A549 (cell line): ENCODE results near the gene RCCD1. TPM values are rescaled to one million over a fixed set of nuclear protein-coding genes. Genes with fewer than 3 reads are reported as not detected.

ENCODE experiments used
- ATAC-seq, 2 experiments: fragments of 200-7000 bp in 1 of 2; fragments of >200 bp in 1 of 2; cut with Nextera tagmentation in 1 of 2; cut with Tn5 transposase in 1 of 2; 3 replicates each; pipeline versions ENCODE4 v1.8.0 to v1.9.1; 2018 to 2020; ENCODE audit warnings: mild to moderate bottlenecking in 1 of 2, moderate library complexity in 1 of 2
- CTCF ChIA-PET: fragments of 300-600 bp; sonication (Branson Sonifier 250); formaldehyde crosslinking; extraction: SDS; loops from one replicate; lab custom pipeline; 2021; ENCODE audit warnings: antibody characterized with exemption, inconsistent platforms; lab: Yijun Ruan, JAX
- POLR2A ChIA-PET: fragments of 350-600 bp; formaldehyde crosslinking; extraction: SDS; loops from one replicate; lab custom pipeline; 2021; ENCODE audit warnings: antibody characterized with exemption, inconsistent platforms; lab: Yijun Ruan, JAX
- DNase-seq, 2 experiments: peaks; one replicate each; pipeline versions ENCODE4 v3.0.0 to v3.0.0-alpha.2; 2011 to 2016; ENCODE audit warnings: low read depth in 1 of 2, low spot score in 1 of 2
- FAIRE-seq: peaks from 2 replicates; lab custom pipeline; 2011; peaks lifted over from hg19 to GRCh38; lab: Jason Lieb, UNC
- H3K27ac ChIP-seq, 2 experiments: fragments of >200 bp; sonication (Bioruptor Twin); formaldehyde crosslinking; 3 replicates each; pipeline ENCODE4 v1.5.1; 2016 to 2017
- H3K4me1 ChIP-seq: fragments of >200 bp; sonication (Bioruptor Twin); formaldehyde crosslinking; 3 replicates; pipeline ENCODE4 v1.6.1; 2016
- H3K4me2 ChIP-seq: fragments of >200 bp; sonication (Bioruptor Twin); formaldehyde crosslinking; 3 replicates; pipeline ENCODE4 v1.6.1; 2016
- H3K4me3 ChIP-seq: fragments of >200 bp; sonication (Bioruptor Twin); formaldehyde crosslinking; 3 replicates; pipeline ENCODE4 v1.5.1; 2016
- H3K9me3 ChIP-seq: fragments of >200 bp; sonication (Bioruptor Twin); formaldehyde crosslinking; 3 replicates; pipeline ENCODE4 v1.6.1; 2016
- ATOH8 ChIP-seq: fragments of 250-450 bp; sonication (Bioruptor Pico); IDR thresholded peaks from 2 replicates; pipeline ENCODE4 v1.5.0; 2020; ENCODE audit warnings: low read depth, mild to moderate bottlenecking, moderate library complexity
- CHD2 ChIP-seq: fragments of 150-350 bp; IDR thresholded peaks from 2 replicates; pipeline ENCODE4 v1.6.1; 2014; ENCODE audit warnings: low read length; ENCODE audit not compliant: partially characterized antibody
- EP300 ChIP-seq, 2 experiments: fragments of >200 bp; sonication (Bioruptor Twin); formaldehyde crosslinking; IDR thresholded peaks; 2 replicates in 1 of 2; 3 replicates in 1 of 2; pipeline ENCODE4 v1.6.1; 2016 to 2017
- FOSB ChIP-seq: fragments of 250-450 bp; sonication (Bioruptor Pico); IDR thresholded peaks from 2 replicates; pipeline ENCODE4 v1.5.0; 2020; ENCODE audit warnings: mild to moderate bottlenecking, moderate library complexity
- FOSL2 ChIP-seq, 2 experiments: fragments of 450-650 bp in 1 of 2; fragments of >200 bp in 1 of 2; sonication (Bioruptor Twin) in 1 of 2; formaldehyde crosslinking; IDR thresholded peaks; 2 replicates each; pipeline versions ENCODE4 v1.5.0 to v1.6.1; 2016 to 2020; ENCODE audit warnings: mild to moderate bottlenecking in 1 of 2, moderate library complexity in 1 of 2
- FOXS1 ChIP-seq: fragments of 250-450 bp; sonication (Bioruptor Pico); IDR thresholded peaks from 2 replicates; pipeline ENCODE4 v1.5.0; 2020; ENCODE audit warnings: mild to moderate bottlenecking, moderate library complexity
- HDAC2 ChIP-seq: fragments of 200-600 bp; sonication (generic); IDR thresholded peaks from 2 replicates; pipeline ENCODE4 v1.6.1; 2016
- HOXA7 ChIP-seq: fragments of 250-450 bp; sonication (Bioruptor Pico); IDR thresholded peaks from 2 replicates; pipeline ENCODE4 v1.5.0; 2020; ENCODE audit warnings: mild to moderate bottlenecking, moderate library complexity
- HOXB5 ChIP-seq: fragments of 250-450 bp; sonication (Bioruptor Pico); IDR thresholded peaks from 2 replicates; pipeline ENCODE4 v1.5.0; 2020; ENCODE audit warnings: mild to moderate bottlenecking, moderate library complexity
- JUNB ChIP-seq: fragments of >200 bp; sonication (Bioruptor Twin); formaldehyde crosslinking; IDR thresholded peaks from 2 replicates; pipeline ENCODE4 v1.6.1; 2016
- KDM1A ChIP-seq: fragments of 200-600 bp; sonication (generic); IDR thresholded peaks from 2 replicates; pipeline ENCODE4 v1.6.1; 2016; ENCODE audit warnings: low read depth, mild to moderate bottlenecking
- NFE2L2 ChIP-seq: fragments of 150-350 bp; conservative IDR thresholded peaks from 2 replicates; pipeline ENCODE4 v1.6.1; 2014; ENCODE audit warnings: low read length
- NPAS2 ChIP-seq: fragments of 250-450 bp; sonication (Bioruptor Pico); IDR thresholded peaks from 2 replicates; pipeline ENCODE4 v1.8.0; 2022; ENCODE audit warnings: mild to moderate bottlenecking, moderate library complexity, borderline replicate concordance
- RAD21 ChIP-seq, 2 experiments: fragments of >200 bp in 1 of 2; sonication (Bioruptor Twin) in 1 of 2; formaldehyde crosslinking in 1 of 2; IDR thresholded peaks in 1 of 2; conservative IDR thresholded peaks in 1 of 2; 2 replicates in 1 of 2; 3 replicates in 1 of 2; pipeline ENCODE4 v1.6.1; 2012 to 2018; ENCODE audit warnings: inconsistent platforms in 1 of 2
- RARB ChIP-seq: fragments of 250-450 bp; sonication (Bioruptor Pico); IDR thresholded peaks from 2 replicates; pipeline ENCODE4 v1.8.0; 2021; ENCODE audit warnings: mild to moderate bottlenecking, moderate library complexity
- RNF2 ChIP-seq: fragments of 200-600 bp; sonication (generic); IDR thresholded peaks from 2 replicates; pipeline ENCODE4 v1.6.1; 2016; ENCODE audit warnings: low read depth, mild to moderate bottlenecking, antibody characterized with exemption, moderate library complexity, borderline replicate concordance
- TP53 ChIP-seq: fragments of 250-450 bp; sonication (Bioruptor Pico); IDR thresholded peaks from 2 replicates; pipeline ENCODE4 v1.5.0; 2021; ENCODE audit warnings: mild to moderate bottlenecking, moderate library complexity
- WGBS: methylation state at CpG from one replicate; pipeline ENCODE4 v1.1.6; 2017; ENCODE audit errors: missing lambda C conversion rate; 5-methylcytosine and 5-hydroxymethylcytosine counted together
- polyA plus RNA-seq, 4 experiments: library from polyadenylated mRNA; depleted of rRNA in 3 of 4; stranded (reverse); fragments of >200 nt; fragmentation: RNase III in 1 of 4; extraction: RNeasy Plus Mini Kit Qiagen cat#74134 plus additional on column Dnase treatment in 1 of 4; gene quantifications; 2 replicates in 3 of 4; 3 replicates in 1 of 4; pipeline ENCODE4 v1.2.3, GENCODE V29; 2011 to 2017
- TF ChIP-seq, protein P1 (sequence below): fragments of >200 bp; sonication (Bioruptor Twin); formaldehyde crosslinking; IDR thresholded peaks from 3 replicates; pipeline ENCODE4 v1.6.1; 2016
- TF ChIP-seq, protein P2 (sequence below): fragments of >200 bp; sonication (Bioruptor Twin); formaldehyde crosslinking; IDR thresholded peaks from 2 replicates; pipeline ENCODE4 v1.6.1; 2016
- TF ChIP-seq, protein P3 (sequence below): IDR thresholded peaks from 2 replicates; pipeline ENCODE4 v1.6.1; 2012
- TF ChIP-seq, protein P4 (sequence below): IDR thresholded peaks from 2 replicates; pipeline ENCODE4 v1.6.1; 2012; ENCODE audit warnings: low read depth, borderline replicate concordance
- TF ChIP-seq, protein P5 (sequence below): fragments of 200-600 bp; sonication (generic); IDR thresholded peaks from 2 replicates; pipeline ENCODE4 v1.6.1; 2016; ENCODE audit warnings: antibody characterized with exemption, mild to moderate bottlenecking, moderate library complexity
- TF ChIP-seq, protein P6 (sequence below): fragments of 250-450 bp; sonication (Bioruptor Pico); IDR thresholded peaks from 2 replicates; pipeline ENCODE4 v1.5.0; 2021; ENCODE audit warnings: mild to moderate bottlenecking, moderate library complexity, borderline replicate concordance
- TF ChIP-seq, protein P7 (sequence below): fragments of 150-350 bp; IDR thresholded peaks from 2 replicates; pipeline ENCODE4 v1.6.1; 2014; ENCODE audit warnings: low read depth, mild to moderate bottlenecking, low read length

Gene RCCD1
- polyA plus RNA-seq, 2 of the 4 experiments (the other 2 are of a cell fraction) = 25.3 to 37.2 TPM

DNA sequence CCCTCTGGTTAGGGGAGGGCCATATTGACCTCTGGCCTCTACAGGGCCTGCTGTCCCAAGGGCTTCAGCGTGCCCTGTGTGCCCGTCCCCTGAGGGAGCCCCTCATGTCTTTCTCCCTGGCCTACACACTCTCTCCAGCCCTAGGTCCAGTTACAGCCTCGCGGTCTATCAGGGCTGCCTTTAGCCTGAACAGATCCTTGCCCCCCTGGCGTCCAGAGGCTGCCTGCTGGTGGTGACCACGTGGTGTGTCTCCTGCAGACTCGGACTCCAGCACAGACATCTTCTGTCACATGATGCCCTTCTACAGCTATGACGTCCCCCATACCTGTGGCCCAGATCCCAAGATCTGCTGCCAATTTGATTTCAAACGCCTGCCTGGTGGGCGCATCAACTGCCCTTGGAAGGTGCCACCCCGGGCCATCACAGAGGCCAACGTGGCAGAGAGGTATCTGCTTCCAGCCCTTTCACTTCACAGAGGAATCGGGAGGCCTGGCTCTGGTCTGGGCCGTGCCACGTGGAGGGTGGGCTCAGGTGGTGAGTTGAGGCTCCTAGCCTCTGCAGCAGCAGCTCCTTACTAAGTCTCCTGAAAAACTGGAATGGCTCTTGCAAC lies 47.5 kb upstream of the RCCD1 start:
- no peak for FAIRE-seq
- no peak overlapping the region for H3K4me3 ChIP-seq
- TF ChIP-seq EP300 (IDR thresholded peaks at IDR 0.05) (no peak), HDAC2 (no peak), TP53 (no peak), RAD21 (conservative IDR thresholded peaks at IDR 0.05 in 1 of 2, IDR thresholded peaks at IDR 0.05 in 1 of 2) (no peak), HOXA7 (CRISPR knock-in tag) (no peak), JUNB (no peak), RARB (CRISPR knock-in tag) (no peak), NFE2L2 (no peak), HOXB5 (CRISPR knock-in tag) (no peak), FOSL2 (IDR thresholded peaks at IDR 0.05) (no peak), FOSL2 (CRISPR knock-in tag; IDR thresholded peaks at IDR 0.05) (no peak), FOXS1 (CRISPR knock-in tag) (no peak), FOSB (CRISPR knock-in tag) (no peak)
- TF ChIP-seq, protein P1, sequence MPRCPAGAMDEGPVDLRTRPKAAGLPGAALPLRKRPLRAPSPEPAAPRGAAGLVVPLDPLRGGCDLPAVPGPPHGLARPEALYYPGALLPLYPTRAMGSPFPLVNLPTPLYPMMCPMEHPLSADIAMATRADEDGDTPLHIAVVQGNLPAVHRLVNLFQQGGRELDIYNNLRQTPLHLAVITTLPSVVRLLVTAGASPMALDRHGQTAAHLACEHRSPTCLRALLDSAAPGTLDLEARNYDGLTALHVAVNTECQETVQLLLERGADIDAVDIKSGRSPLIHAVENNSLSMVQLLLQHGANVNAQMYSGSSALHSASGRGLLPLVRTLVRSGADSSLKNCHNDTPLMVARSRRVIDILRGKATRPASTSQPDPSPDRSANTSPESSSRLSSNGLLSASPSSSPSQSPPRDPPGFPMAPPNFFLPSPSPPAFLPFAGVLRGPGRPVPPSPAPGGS = no peak
- TF ChIP-seq, protein P2, sequence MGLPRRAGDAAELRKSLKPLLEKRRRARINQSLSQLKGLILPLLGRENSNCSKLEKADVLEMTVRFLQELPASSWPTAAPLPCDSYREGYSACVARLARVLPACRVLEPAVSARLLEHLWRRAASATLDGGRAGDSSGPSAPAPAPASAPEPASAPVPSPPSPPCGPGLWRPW = no peak
- TF ChIP-seq, protein P3, sequence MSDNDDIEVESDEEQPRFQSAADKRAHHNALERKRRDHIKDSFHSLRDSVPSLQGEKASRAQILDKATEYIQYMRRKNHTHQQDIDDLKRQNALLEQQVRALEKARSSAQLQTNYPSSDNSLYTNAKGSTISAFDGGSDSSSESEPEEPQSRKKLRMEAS = no peak
- TF ChIP-seq, protein P4, sequence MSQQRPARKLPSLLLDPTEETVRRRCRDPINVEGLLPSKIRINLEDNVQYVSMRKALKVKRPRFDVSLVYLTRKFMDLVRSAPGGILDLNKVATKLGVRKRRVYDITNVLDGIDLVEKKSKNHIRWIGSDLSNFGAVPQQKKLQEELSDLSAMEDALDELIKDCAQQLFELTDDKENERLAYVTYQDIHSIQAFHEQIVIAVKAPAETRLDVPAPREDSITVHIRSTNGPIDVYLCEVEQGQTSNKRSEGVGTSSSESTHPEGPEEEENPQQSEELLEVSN = no peak
- TF ChIP-seq, protein P5, sequence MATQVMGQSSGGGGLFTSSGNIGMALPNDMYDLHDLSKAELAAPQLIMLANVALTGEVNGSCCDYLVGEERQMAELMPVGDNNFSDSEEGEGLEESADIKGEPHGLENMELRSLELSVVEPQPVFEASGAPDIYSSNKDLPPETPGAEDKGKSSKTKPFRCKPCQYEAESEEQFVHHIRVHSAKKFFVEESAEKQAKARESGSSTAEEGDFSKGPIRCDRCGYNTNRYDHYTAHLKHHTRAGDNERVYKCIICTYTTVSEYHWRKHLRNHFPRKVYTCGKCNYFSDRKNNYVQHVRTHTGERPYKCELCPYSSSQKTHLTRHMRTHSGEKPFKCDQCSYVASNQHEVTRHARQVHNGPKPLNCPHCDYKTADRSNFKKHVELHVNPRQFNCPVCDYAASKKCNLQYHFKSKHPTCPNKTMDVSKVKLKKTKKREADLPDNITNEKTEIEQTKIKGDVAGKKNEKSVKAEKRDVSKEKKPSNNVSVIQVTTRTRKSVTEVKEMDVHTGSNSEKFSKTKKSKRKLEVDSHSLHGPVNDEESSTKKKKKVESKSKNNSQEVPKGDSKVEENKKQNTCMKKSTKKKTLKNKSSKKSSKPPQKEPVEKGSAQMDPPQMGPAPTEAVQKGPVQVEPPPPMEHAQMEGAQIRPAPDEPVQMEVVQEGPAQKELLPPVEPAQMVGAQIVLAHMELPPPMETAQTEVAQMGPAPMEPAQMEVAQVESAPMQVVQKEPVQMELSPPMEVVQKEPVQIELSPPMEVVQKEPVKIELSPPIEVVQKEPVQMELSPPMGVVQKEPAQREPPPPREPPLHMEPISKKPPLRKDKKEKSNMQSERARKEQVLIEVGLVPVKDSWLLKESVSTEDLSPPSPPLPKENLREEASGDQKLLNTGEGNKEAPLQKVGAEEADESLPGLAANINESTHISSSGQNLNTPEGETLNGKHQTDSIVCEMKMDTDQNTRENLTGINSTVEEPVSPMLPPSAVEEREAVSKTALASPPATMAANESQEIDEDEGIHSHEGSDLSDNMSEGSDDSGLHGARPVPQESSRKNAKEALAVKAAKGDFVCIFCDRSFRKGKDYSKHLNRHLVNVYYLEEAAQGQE = no peak
- H3K4me2 ChIP-seq = no peak overlapping the region
- POLR2A ChIA-PET = no interaction called here
- no peaks in the 10 kb centered on the region for H3K9me3 ChIP-seq
- H3K27ac ChIP-seq = no peak overlapping the region
- no peak for DNase-seq
- H3K4me1 ChIP-seq = peaks cover 6% of the 10 kb centered on the region; the same call in 2 of the 3 replicates
- ATAC-seq = no peak
- CTCF ChIA-PET = interaction anchor here (8.4 to 16.8 kb wide), 2 partner anchors 21 to 23 kb away, joined by 79 to 326 read pairs; partner anchors contain the start of genes FES, HDDC3 and UNC45A
- WGBS = 86% methylated on average over 15 of the region's 15 CpGs

- no peak for ATAC-seq
- no peak overlapping the region for H3K27ac ChIP-seq
- no peaks in the 10 kb centered on the region for H3K9me3 ChIP-seq
- H3K4me3 ChIP-seq = no peak overlapping the region
- POLR2A ChIA-PET = no interaction called here
- no peak for DNase-seq
- no peak for FAIRE-seq
- H3K4me2 ChIP-seq = no peak overlapping the region
- 83% methylated on average over 9 of the region's 9 CpGs for WGBS
- CTCF ChIA-PET = interaction anchor here (1.8 to 16.8 kb wide), 4 partner anchors 22 to 426 kb away, joined by 4 to 326 read pairs (median 55); partner anchors contain the start of genes FES, HDDC3 and UNC45A
- peaks cover 6% of the 10 kb centered on the region; the same call in 2 of the 3 replicates for H3K4me1 ChIP-seq
- TF ChIP-seq KDM1A (no peak), NPAS2 (no peak), ATOH8 (CRISPR knock-in tag) (no peak), RNF2 (no peak), CHD2 (no peak)
- TF ChIP-seq, protein P6, sequence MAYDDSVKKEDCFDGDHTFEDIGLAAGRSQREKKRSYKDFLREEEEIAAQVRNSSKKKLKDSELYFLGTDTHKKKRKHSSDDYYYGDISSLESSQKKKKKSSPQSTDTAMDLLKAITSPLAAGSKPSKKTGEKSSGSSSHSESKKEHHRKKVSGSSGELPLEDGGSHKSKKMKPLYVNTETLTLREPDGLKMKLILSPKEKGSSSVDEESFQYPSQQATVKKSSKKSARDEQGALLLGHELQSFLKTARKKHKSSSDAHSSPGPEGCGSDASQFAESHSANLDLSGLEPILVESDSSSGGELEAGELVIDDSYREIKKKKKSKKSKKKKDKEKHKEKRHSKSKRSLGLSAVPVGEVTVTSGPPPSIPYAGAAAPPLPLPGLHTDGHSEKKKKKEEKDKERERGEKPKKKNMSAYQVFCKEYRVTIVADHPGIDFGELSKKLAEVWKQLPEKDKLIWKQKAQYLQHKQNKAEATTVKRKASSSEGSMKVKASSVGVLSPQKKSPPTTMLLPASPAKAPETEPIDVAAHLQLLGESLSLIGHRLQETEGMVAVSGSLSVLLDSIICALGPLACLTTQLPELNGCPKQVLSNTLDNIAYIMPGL (CRISPR knock-in tag) = no peak
- TF ChIP-seq, protein P7, sequence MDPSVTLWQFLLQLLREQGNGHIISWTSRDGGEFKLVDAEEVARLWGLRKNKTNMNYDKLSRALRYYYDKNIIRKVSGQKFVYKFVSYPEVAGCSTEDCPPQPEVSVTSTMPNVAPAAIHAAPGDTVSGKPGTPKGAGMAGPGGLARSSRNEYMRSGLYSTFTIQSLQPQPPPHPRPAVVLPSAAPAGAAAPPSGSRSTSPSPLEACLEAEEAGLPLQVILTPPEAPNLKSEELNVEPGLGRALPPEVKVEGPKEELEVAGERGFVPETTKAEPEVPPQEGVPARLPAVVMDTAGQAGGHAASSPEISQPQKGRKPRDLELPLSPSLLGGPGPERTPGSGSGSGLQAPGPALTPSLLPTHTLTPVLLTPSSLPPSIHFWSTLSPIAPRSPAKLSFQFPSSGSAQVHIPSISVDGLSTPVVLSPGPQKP = no peak
Measured at GRCh38 chr15:90907838-90908507, 46.7 kb upstream of the RCCD1 start.
